ENCODE data around the gene AGBL4. TPM values are rescaled to one million over a fixed set of nuclear protein-coding genes. Genes with fewer than 3 reads are reported as not detected.
A peak's percentile ranks its signal among the peaks of the same experiment; 100 is the strongest.

Gene AGBL4
- total RNA-seq, 2 donors from 2014 or later = 0.40 to 5.5 TPM

DNA sequence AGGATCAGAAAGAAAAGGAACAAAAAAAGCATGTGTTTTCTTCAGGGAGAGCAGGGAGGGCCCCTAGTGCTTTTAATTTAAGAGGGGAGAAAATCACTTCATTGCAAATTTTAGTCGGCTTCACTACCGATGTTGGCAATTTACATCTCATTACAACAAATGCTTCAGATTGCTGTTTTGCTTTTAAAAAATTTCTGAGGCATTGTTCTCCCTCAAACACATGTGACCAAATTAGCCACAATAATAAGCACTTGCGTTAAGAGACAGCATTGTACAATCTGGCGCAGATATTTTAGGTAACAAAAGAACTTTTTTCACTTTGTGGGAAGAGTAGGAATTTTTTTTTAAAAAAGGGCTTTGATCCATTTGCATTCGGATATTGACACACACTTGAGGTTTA, 1276.8 kb downstream of the AGBL4 start:
- no peak overlapping the region for H3K9ac ChIP-seq (ENCODE audit: extremely low read depth, low read length, poor library complexity, severe bottlenecking)
- DNase-seq = no peak
- H3K4me1 ChIP-seq (ENCODE audit: control insufficient read depth, insufficient read depth, low read length) = peaks cover 8% of the 10 kb centered on the region
- H3K4me3 ChIP-seq (ENCODE audit: low read length) = no peak overlapping the region
- Mint-ChIP-seq H3K27me3 (ENCODE audit: insufficient read depth) (no peaks in the 10 kb centered on the region), H3K9me3 (no peaks in the 10 kb centered on the region), H3K27ac (no peak overlapping the region), H3K36me3 (ENCODE audit: low read depth) (peaks cover 15% of the 10 kb centered on the region), H3K4me1 (peaks cover 22% of the 10 kb centered on the region), H3K4me3 (no peak overlapping the region)
- TF ChIP-seq, protein P1, sequence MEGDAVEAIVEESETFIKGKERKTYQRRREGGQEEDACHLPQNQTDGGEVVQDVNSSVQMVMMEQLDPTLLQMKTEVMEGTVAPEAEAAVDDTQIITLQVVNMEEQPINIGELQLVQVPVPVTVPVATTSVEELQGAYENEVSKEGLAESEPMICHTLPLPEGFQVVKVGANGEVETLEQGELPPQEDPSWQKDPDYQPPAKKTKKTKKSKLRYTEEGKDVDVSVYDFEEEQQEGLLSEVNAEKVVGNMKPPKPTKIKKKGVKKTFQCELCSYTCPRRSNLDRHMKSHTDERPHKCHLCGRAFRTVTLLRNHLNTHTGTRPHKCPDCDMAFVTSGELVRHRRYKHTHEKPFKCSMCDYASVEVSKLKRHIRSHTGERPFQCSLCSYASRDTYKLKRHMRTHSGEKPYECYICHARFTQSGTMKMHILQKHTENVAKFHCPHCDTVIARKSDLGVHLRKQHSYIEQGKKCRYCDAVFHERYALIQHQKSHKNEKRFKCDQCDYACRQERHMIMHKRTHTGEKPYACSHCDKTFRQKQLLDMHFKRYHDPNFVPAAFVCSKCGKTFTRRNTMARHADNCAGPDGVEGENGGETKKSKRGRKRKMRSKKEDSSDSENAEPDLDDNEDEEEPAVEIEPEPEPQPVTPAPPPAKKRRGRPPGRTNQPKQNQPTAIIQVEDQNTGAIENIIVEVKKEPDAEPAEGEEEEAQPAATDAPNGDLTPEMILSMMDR (conservative IDR thresholded peaks at IDR 0.05) = no peak
- 93 to 94% methylated on average over 3 to 5 of the region's 5 CpGs for WGBS, 2 experiments (ENCODE audit: insufficient coverage in 1 of 2, insufficient read length in 1 of 2)
- H3K27me3 ChIP-seq (ENCODE audit: control insufficient read depth, insufficient read depth, low read length, poor library complexity, severe bottlenecking) = no peaks in the 10 kb centered on the region
- H3K36me3 ChIP-seq (ENCODE audit: control insufficient read depth, insufficient read depth, low read length) = no peaks in the 10 kb centered on the region
- H3K27ac ChIP-seq (ENCODE audit: low read depth, low read length) = no peak overlapping the region
- no peaks in the 10 kb centered on the region for H3K9me3 ChIP-seq (ENCODE audit: control insufficient read depth, low read length)

GRCh38 chr1:48744032-48744431, 1279.7 kb downstream of the AGBL4 start:
- 94 to 100% methylated on average over 1 to 2 of the region's 2 CpGs for WGBS, 2 experiments (ENCODE audit: insufficient coverage in 1 of 2, insufficient read length in 1 of 2)
- TF ChIP-seq, protein P1 (conservative IDR thresholded peaks at IDR 0.05) = no peak
- no peak overlapping the region for H3K27ac ChIP-seq (ENCODE audit: low read depth, low read length)
- Mint-ChIP-seq H3K27ac (no peak overlapping the region), H3K4me3 (no peak overlapping the region), H3K27me3 (ENCODE audit: insufficient read depth) (no peaks in the 10 kb centered on the region), H3K9me3 (no peaks in the 10 kb centered on the region), H3K4me1 (peaks cover 22% of the 10 kb centered on the region), H3K36me3 (ENCODE audit: low read depth) (peaks cover 15% of the 10 kb centered on the region)
- H3K9ac ChIP-seq (ENCODE audit: extremely low read depth, low read length, poor library complexity, severe bottlenecking) = no peak overlapping the region
- no peak for DNase-seq
- H3K36me3 ChIP-seq (ENCODE audit: control insufficient read depth, insufficient read depth, low read length) = peaks cover 3% of the 10 kb centered on the region
- peaks cover 9% of the 10 kb centered on the region for H3K4me1 ChIP-seq (ENCODE audit: control insufficient read depth, insufficient read depth, low read length)
- no peaks in the 10 kb centered on the region for H3K9me3 ChIP-seq (ENCODE audit: control insufficient read depth, low read length)
- H3K27me3 ChIP-seq (ENCODE audit: control insufficient read depth, insufficient read depth, low read length, poor library complexity, severe bottlenecking) = no peaks in the 10 kb centered on the region
- H3K4me3 ChIP-seq (ENCODE audit: low read length) = no peak overlapping the region

- no peak overlapping the region for H3K4me3 Mint-ChIP-seq
- H3K4me3 ChIP-seq (ENCODE audit: low read length) = no peak overlapping the region
- H3K4me1 ChIP-seq (ENCODE audit: control insufficient read depth, insufficient read depth, low read length) = peaks cover 9% of the 10 kb centered on the region
- H3K27ac Mint-ChIP-seq = no peak overlapping the region
- TF ChIP-seq, protein P1 (conservative IDR thresholded peaks at IDR 0.05) = peak; percentile 10
- H3K9ac ChIP-seq (ENCODE audit: extremely low read depth, low read length, poor library complexity, severe bottlenecking) = no peak overlapping the region
- no peaks in the 10 kb centered on the region for H3K9me3 ChIP-seq (ENCODE audit: control insufficient read depth, low read length)
- peaks cover 12% of the 10 kb centered on the region for H3K36me3 Mint-ChIP-seq (ENCODE audit: low read depth)
- no peaks in the 10 kb centered on the region for H3K27me3 ChIP-seq (ENCODE audit: control insufficient read depth, insufficient read depth, low read length, poor library complexity, severe bottlenecking)
- H3K27ac ChIP-seq (ENCODE audit: low read depth, low read length) = no peak overlapping the region
- DNase-seq = no peak
- H3K27me3 Mint-ChIP-seq (ENCODE audit: insufficient read depth) = no peaks in the 10 kb centered on the region
- H3K4me1 Mint-ChIP-seq = peaks cover 22% of the 10 kb centered on the region
- H3K36me3 ChIP-seq (ENCODE audit: control insufficient read depth, insufficient read depth, low read length) = peaks cover 3% of the 10 kb centered on the region
- no peaks in the 10 kb centered on the region for H3K9me3 Mint-ChIP-seq
Observed at GRCh38 chr1:48743480-48743879, 1280.3 kb downstream of the AGBL4 start.
